OCI-LY7 (cell line): ENCODE data around the gene CRADD. TPM values are rescaled to one million over a fixed set of nuclear protein-coding genes. Genes with fewer than 3 reads are reported as not detected.

ENCODE experiments used
- BruUV-seq: library from RNA; stranded (reverse); fragments of 400-500 nt; replicated peaks from 2 replicates; lab custom pipeline; 2021; lab: Mats Ljungman, UMichigan
- CTCF ChIA-PET: fragments of 300-600 bp; sonication (Branson Sonifier 250); formaldehyde crosslinking; loops from one replicate; lab custom pipeline; 2022; ENCODE audit warnings: antibody characterized with exemption; ENCODE audit not compliant: unreplicated experiment; lab: Charles Lee
- POLR2A ChIA-PET: fragments of 300-600 bp; sonication (Branson Sonifier 250); formaldehyde crosslinking; loops from one replicate; lab custom pipeline; 2022; ENCODE audit warnings: antibody characterized with exemption; lab: Charles Lee
- DNase-seq: peaks from one replicate; pipeline ENCODE4 v3.0.0-alpha.2; 2015; ENCODE audit warnings: low spot score
- H2AFZ ChIP-seq: fragments of 200-600 bp; sonication (generic), shearing (Covaris generic); 2 replicates; pipeline ENCODE4 v1.6.1; 2014; ENCODE audit warnings: mild to moderate bottlenecking, antibody characterized with exemption, low read length, moderate library complexity
- H3K27ac ChIP-seq: fragments of 200-600 bp; sonication (generic); 2 replicates; pipeline ENCODE4 v1.5.1; 2014; ENCODE audit warnings: mixed run types, low read depth, mild to moderate bottlenecking, moderate library complexity, low read length, inconsistent platforms; ENCODE audit not compliant: poor library complexity, severe bottlenecking
- H3K36me3 ChIP-seq: fragments of 200-600 bp; sonication (generic); 2 replicates; pipeline ENCODE4 v1.6.1; 2014; ENCODE audit warnings: mild to moderate bottlenecking, antibody characterized with exemption, low read length, moderate library complexity, mixed read lengths; ENCODE audit not compliant: insufficient read depth
- H3K4me1 ChIP-seq: fragments of 200-600 bp; sonication (generic); 2 replicates; pipeline ENCODE4 v1.5.1; 2014; ENCODE audit warnings: mild to moderate bottlenecking, low read length; ENCODE audit not compliant: insufficient read depth, poor library complexity, severe bottlenecking
- H3K4me2 ChIP-seq: fragments of 200-600 bp; sonication (generic); 2 replicates; pipeline ENCODE4 v1.6.1; 2014; ENCODE audit warnings: mild to moderate bottlenecking, low read length
- H3K4me3 ChIP-seq: fragments of 200-600 bp; sonication (generic); 2 replicates; pipeline ENCODE4 v1.5.1; 2014; ENCODE audit warnings: mild to moderate bottlenecking, low read depth, low read length; ENCODE audit not compliant: poor library complexity, severe bottlenecking
- H3K79me2 ChIP-seq: fragments of 200-600 bp; sonication (generic); 2 replicates; pipeline ENCODE4 v1.6.1; 2016; ENCODE audit warnings: low read depth, mild to moderate bottlenecking, low read length, moderate library complexity, mixed read lengths; ENCODE audit not compliant: insufficient read depth
- H3K9me2 ChIP-seq: fragments of 200-600 bp; sonication (generic); 2 replicates; pipeline ENCODE4 v1.6.1; 2016; ENCODE audit warnings: mild to moderate bottlenecking, low read length, mixed read lengths; ENCODE audit not compliant: insufficient read depth
- H3K9me3 ChIP-seq: fragments of 200-600 bp; sonication (generic); 2 replicates; pipeline ENCODE4 v1.6.1; 2014; ENCODE audit warnings: mild to moderate bottlenecking, mixed run types, low read length, mixed read lengths
- H4K20me1 ChIP-seq: fragments of 200-600 bp; sonication (generic); 2 replicates; pipeline ENCODE4 v1.6.1; 2014; ENCODE audit warnings: mild to moderate bottlenecking, antibody characterized with exemption, low read length, moderate library complexity, mixed read lengths; ENCODE audit not compliant: insufficient read depth
- CTCF ChIP-seq: fragments of 200-600 bp; sonication (generic); conservative IDR thresholded peaks from 2 replicates; pipeline ENCODE4 v1.5.1; 2014; ENCODE audit warnings: mild to moderate bottlenecking, antibody characterized with exemption, low read length, moderate library complexity, mixed read lengths
- EZH2phosphoT487 ChIP-seq: fragments of 200-600 bp; sonication (generic); IDR thresholded peaks from 2 replicates; pipeline ENCODE4 v1.6.1; 2018; ENCODE audit warnings: low read depth, borderline replicate concordance, mild to moderate bottlenecking, mixed run types, antibody characterized with exemption, low read length, moderate library complexity, mixed read lengths
- intact Hi-C: fragments of 100-400 bp; cut with micrococcal nuclease; formaldehyde crosslinking; loops from one replicate; pipeline ENCODE4 v1.10.0; 2022; ENCODE audit not compliant: unreplicated experiment
- total RNA-seq, 2 experiments: library from RNA; depleted of rRNA in 1 of 2; stranded (reverse); fragments of >200 nt in 1 of 2; shearing (Covaris generic) in 1 of 2; gene quantifications; 2 replicates each; pipeline ENCODE4 v1.2.3, GENCODE V29; 2014 to 2022

The CRADD gene
- total RNA-seq, 2 experiments from 2014 or later = 10.5 to 16.8 TPM

GRCh38 chr12:93657071-93657470 is 20.1 kb upstream of the CRADD start:
- DNase-seq = no peak
- Histone ChIP-seq H3K9me2 (no peaks in the 10 kb centered on the region), H3K4me2 (no peak overlapping the region), H3K4me1 (peaks cover 10% of the 10 kb centered on the region), H3K9me3 (no peaks in the 10 kb centered on the region), H2AFZ (no peak overlapping the region), H3K36me3 (no peaks in the 10 kb centered on the region), H3K27ac (no peak overlapping the region), H3K4me3 (no peak overlapping the region), H4K20me1 (no peaks in the 10 kb centered on the region), H3K79me2 (no peaks in the 10 kb centered on the region)
- POLR2A ChIA-PET = no interaction called here
- TF ChIP-seq EZH2phosphoT487 (no peak), CTCF (no peak)
- intact Hi-C loops = no loop called here
- BruUV-seq = no TSS peak
- CTCF ChIA-PET = no interaction called here

GRCh38 chr12:93661021-93661420 is 16.2 kb upstream of the CRADD start:
- H3K9me3 ChIP-seq = no peaks in the 10 kb centered on the region
- DNase-seq = no peak
- H3K27ac ChIP-seq = no peak overlapping the region
- H3K4me1 ChIP-seq = peaks cover 5% of the 10 kb centered on the region
- CTCF ChIA-PET = no interaction called here
- intact Hi-C loops = no loop called here
- H3K4me2 ChIP-seq = no peak overlapping the region
- no peaks in the 10 kb centered on the region for H3K79me2 ChIP-seq
- no peaks in the 10 kb centered on the region for H4K20me1 ChIP-seq
- TF ChIP-seq EZH2phosphoT487 = no peak
- TF ChIP-seq CTCF = no peak
- no peak overlapping the region for H3K4me3 ChIP-seq
- no peaks in the 10 kb centered on the region for H3K9me2 ChIP-seq
- POLR2A ChIA-PET = no interaction called here
- BruUV-seq = no TSS peak
- no peaks in the 10 kb centered on the region for H3K36me3 ChIP-seq
- H2AFZ ChIP-seq = no peak overlapping the region

- no peak overlapping the region for H2AFZ ChIP-seq
- H3K9me2 ChIP-seq = no peaks in the 10 kb centered on the region
- no peak overlapping the region for H3K4me2 ChIP-seq
- H3K27ac ChIP-seq = no peak overlapping the region
- no TSS peak for BruUV-seq
- H3K4me1 ChIP-seq = peaks cover 5% of the 10 kb centered on the region
- TF ChIP-seq EZH2phosphoT487 = no peak
- TF ChIP-seq CTCF = no peak
- H3K9me3 ChIP-seq = no peaks in the 10 kb centered on the region
- H4K20me1 ChIP-seq = no peaks in the 10 kb centered on the region
- CTCF ChIA-PET = no interaction called here
- no peak overlapping the region for H3K4me3 ChIP-seq
- POLR2A ChIA-PET = no interaction called here
- no peak for DNase-seq
- H3K79me2 ChIP-seq = no peaks in the 10 kb centered on the region
- H3K36me3 ChIP-seq = no peaks in the 10 kb centered on the region
- intact Hi-C loops = no loop called here
Measured at GRCh38 chr12:93663006-93663728, 14.0 kb upstream of the CRADD start.
